SK-N-SH (cell line): ENCODE results near the gene CENPP. TPM values are rescaled to one million over a fixed set of nuclear protein-coding genes. Genes with fewer than 3 reads are reported as not detected.

Experiments used
- CTCF ChIA-PET: fragments of 300-600, 350-600 bp; formaldehyde crosslinking; extraction: SDS; loops from one replicate; lab custom pipeline; 2021; lab: Yijun Ruan, JAX
- POLR2A ChIA-PET: fragments of 350-600 bp; sonication (Branson Sonifier 250); formaldehyde crosslinking; extraction: SDS; loops from one replicate; lab custom pipeline; 2020; ENCODE audit warnings: antibody characterized with exemption, inconsistent platforms; lab: Yijun Ruan, JAX
- DNase-seq: peaks from one replicate; pipeline ENCODE4 v3.0.0; 2012
- H2AFZ ChIP-seq: fragments of 200-600 bp; sonication (generic); 2 replicates; pipeline ENCODE4 v1.8.1; 2016; ENCODE audit warnings: antibody characterized with exemption, mild to moderate bottlenecking, low read depth
- H3F3A ChIP-seq: fragments of 200-600 bp; sonication (generic); replicated peaks from 2 replicates; pipeline ENCODE3; 2016; ENCODE audit warnings: antibody characterized with exemption, mild to moderate bottlenecking; ENCODE audit not compliant: insufficient read depth
- H3K27ac ChIP-seq, 2 experiments: fragments of 200-500 bp in 1 of 2; fragments of 200-600 bp in 1 of 2; sonication (Bioruptor generic) in 1 of 2; sonication (generic), shearing (Covaris generic) in 1 of 2; 2 replicates each; pipeline versions ENCODE4 v1.5.1 to v1.6.1; 2014 to 2016; ENCODE audit warnings: low read depth in 2 of 2, inconsistent platforms in 1 of 2, low read length in 1 of 2, mild to moderate bottlenecking in 1 of 2, mixed read lengths in 1 of 2
- H3K27me3 ChIP-seq: fragments of 200-600 bp; sonication (generic), shearing (Covaris generic); 2 replicates; pipeline ENCODE4 v1.6.1; 2016; ENCODE audit warnings: mixed run types; ENCODE audit not compliant: insufficient read depth
- H3K36me3 ChIP-seq, 2 experiments: fragments of 200-500 bp in 1 of 2; fragments of 200-600 bp in 1 of 2; sonication (Bioruptor generic) in 1 of 2; sonication (generic) in 1 of 2; replicated peaks in 1 of 2; 2 replicates each; pipeline versions ENCODE3 to v1.5.1; 2014 to 2016; ENCODE audit warnings: low read length in 1 of 2, mild to moderate bottlenecking in 1 of 2; ENCODE audit not compliant: insufficient read depth in 2 of 2, control insufficient read depth in 1 of 2
- H3K4me1 ChIP-seq, 2 experiments: fragments of 200-500 bp in 1 of 2; fragments of 200-600 bp in 1 of 2; sonication (Bioruptor generic) in 1 of 2; sonication (generic), shearing (Covaris generic) in 1 of 2; 2 replicates each; pipeline versions ENCODE4 v1.5.1 to v1.6.1; 2014 to 2016; ENCODE audit warnings: low read depth in 1 of 2, low read length in 1 of 2, mixed run types in 1 of 2; ENCODE audit not compliant: insufficient read depth in 2 of 2, control insufficient read depth in 1 of 2
- H3K4me2 ChIP-seq: fragments of 200-600 bp; sonication (generic), shearing (Covaris generic); 2 replicates; pipeline ENCODE4 v1.6.1; 2017; ENCODE audit warnings: mixed run types
- H3K4me3 ChIP-seq, 2 experiments: fragments of 200-500 bp in 1 of 2; fragments of 200-600 bp in 1 of 2; sonication (Bioruptor generic) in 1 of 2; sonication (generic), shearing (Covaris generic) in 1 of 2; 2 replicates each; pipeline versions ENCODE4 v1.5.1 to v1.8.1; 2014 to 2016; ENCODE audit warnings: low read depth in 2 of 2, inconsistent platforms in 1 of 2, low read length in 1 of 2, mild to moderate bottlenecking in 1 of 2, mixed read lengths in 1 of 2, moderate library complexity in 1 of 2
- H3K79me2 ChIP-seq: fragments of 200-600 bp; sonication (generic); 2 replicates; pipeline ENCODE4 v1.8.1; 2017; ENCODE audit warnings: mild to moderate bottlenecking; ENCODE audit not compliant: insufficient read depth
- H3K9ac ChIP-seq: fragments of 200-600 bp; sonication (generic); 2 replicates; pipeline ENCODE4 v1.6.1; 2017; ENCODE audit warnings: mixed run types
- H3K9me2 ChIP-seq: fragments of 200-600 bp; sonication (generic); 2 replicates; pipeline ENCODE4 v1.6.1; 2017; ENCODE audit warnings: mixed run types
- H3K9me3 ChIP-seq: fragments of 200-600 bp; sonication (generic); 2 replicates; pipeline ENCODE4 v1.6.1; 2017; ENCODE audit warnings: mixed run types, mild to moderate bottlenecking, moderate library complexity
- H4K20me1 ChIP-seq: fragments of 200-600 bp; sonication (generic); 2 replicates; pipeline ENCODE4 v1.6.1; 2017; ENCODE audit warnings: mild to moderate bottlenecking, mixed run types; ENCODE audit not compliant: insufficient read depth
- FOSL2 ChIP-seq: IDR thresholded peaks from 2 replicates; pipeline ENCODE4 v1.4.0; 2012; ENCODE audit warnings: low read depth, mild to moderate bottlenecking, moderate library complexity, borderline replicate concordance
- GATA2 ChIP-seq: sonication (generic); formaldehyde crosslinking; IDR thresholded peaks from 2 replicates; pipeline ENCODE4 v1.5.0; 2020; ENCODE audit warnings: mild to moderate bottlenecking, missing genetic modification reagents
- MEF2A ChIP-seq: IDR thresholded peaks from 2 replicates; pipeline ENCODE4 v1.4.0; 2012; ENCODE audit warnings: low read depth, borderline replicate concordance
- REST ChIP-seq: IDR thresholded peaks from 2 replicates; pipeline ENCODE4 v1.6.1; 2012; ENCODE audit warnings: mild to moderate bottlenecking, low read depth, low read length, moderate library complexity
- RFX5 ChIP-seq: IDR thresholded peaks from 2 replicates; pipeline ENCODE4 v1.6.1; 2012; ENCODE audit warnings: mild to moderate bottlenecking, improper control_type of control experiment, low read length
- ZBTB33 ChIP-seq: IDR thresholded peaks from 2 replicates; pipeline ENCODE4 v1.4.0; 2012; ENCODE audit warnings: low read depth, borderline replicate concordance
- WGBS: methylation state at CpG from one replicate; pipeline ENCODE4 v1.1.6; 2017; ENCODE audit warnings: low lambda C conversion rate; 5-methylcytosine and 5-hydroxymethylcytosine counted together
- polyA plus RNA-seq, 3 experiments: library from polyadenylated mRNA; depleted of rRNA; stranded (reverse); fragments of >200 nt; gene quantifications; 2 replicates each; pipeline ENCODE4 v1.2.3, GENCODE V29; 2012

CENPP gene
- polyA plus RNA-seq, 1 of the 3 experiments (the other 2 are of a cell fraction) = 1.3 TPM

- H2AFZ ChIP-seq = no peak overlapping the region
- WGBS = 95% methylated on average over 2 of the region's 2 CpGs
- ChIA-PET CTCF (interaction anchor here (0.9 to 1.6 kb wide), 3 partner anchors 14 to 221 kb away, joined by 3 read pairs; no protein-coding TSS in a partner anchor), POLR2A (no interaction called here)
- peaks cover 0 to 19% of the 10 kb centered on the region in 2 experiments; a peak in 2 of 4 replicates for H3K4me1 ChIP-seq
- no peaks in the 10 kb centered on the region for H3K36me3 ChIP-seq
- H3K9me2 ChIP-seq = no peaks in the 10 kb centered on the region
- H3F3A ChIP-seq = no peaks in the 10 kb centered on the region
- H4K20me1 ChIP-seq = no peaks in the 10 kb centered on the region
- no peak for TF ChIP-seq GATA2 (CRISPR knock-in tag)
- TF ChIP-seq FOSL2 = no peak
- no peak for TF ChIP-seq ZBTB33
- TF ChIP-seq REST = no peak
- no peak for TF ChIP-seq MEF2A
- no peak overlapping the region for H3K4me3 ChIP-seq
- DNase-seq = no peak
- H3K9ac ChIP-seq = no peak overlapping the region
- H3K4me2 ChIP-seq = no peak overlapping the region
- H3K79me2 ChIP-seq = no peaks in the 10 kb centered on the region
- no peak overlapping the region for H3K27ac ChIP-seq
- no peaks in the 10 kb centered on the region for H3K9me3 ChIP-seq
- H3K27me3 ChIP-seq = no peaks in the 10 kb centered on the region
Measured at GRCh38 chr9:92494856-92495255, 169.1 kb downstream of the CENPP start.

GRCh38 chr9:92496396-92497176 lies 170.8 kb downstream of the CENPP start:
- 91% methylated on average over 5 of the region's 5 CpGs for WGBS

More at GRCh38 chr9:92496396-92497176, 170.8 kb downstream of the CENPP start:
- ChIA-PET CTCF (no interaction called here), POLR2A (no interaction called here)
- no peak for DNase-seq
- Histone ChIP-seq H3K9me3 (no peaks in the 10 kb centered on the region), H3K4me2 (no peak overlapping the region), H3K9ac (no peak overlapping the region), H3F3A (no peaks in the 10 kb centered on the region), H3K79me2 (no peaks in the 10 kb centered on the region), H2AFZ (no peak overlapping the region; the same call in 1 of the 2 replicates), H3K9me2 (no peaks in the 10 kb centered on the region), H3K36me3 (no peaks in the 10 kb centered on the region), H3K4me3 (no peak overlapping the region), H4K20me1 (no peaks in the 10 kb centered on the region), H3K27ac (no peak overlapping the region), H3K27me3 (no peaks in the 10 kb centered on the region), H3K4me1 (peaks cover 0 to 21% of the 10 kb centered on the region in 2 experiments; a peak in 2 of 4 replicates)
- no peak for TF ChIP-seq RFX5
